NCI-H1105 treated with DMSO at 0.1 percent for 48 hours (cell line): ENCODE measurements around the gene GP2.

ENCODE experiments used
- DNase-seq: peaks from one replicate; lab custom pipeline; 2025; lab: John Stamatoyannopoulos, UW

The GP2 gene

GRCh38 chr16:20327444-20328041, at the start of gene GP2:
TSS of gene GP2 (minus strand) at chr16:20327513. CDS start at chr16:20326431, 1,082 bp downstream.
- DNase-seq = no peak

GRCh38 chr16:20372701-20373100, 45.4 kb upstream of the GP2 start:
- DNase-seq = no peak

GRCh38 chr16:20369452-20370054, 42.2 kb upstream of the GP2 start:
- DNase-seq = no peak

GRCh38 chr16:20364051-20364450, 36.7 kb upstream of the GP2 start:
- DNase-seq = no peak

- no peak for DNase-seq
Observed at GRCh38 chr16:20363191-20363590, 35.9 kb upstream of the GP2 start.

- DNase-seq = no peak
Observed at GRCh38 chr16:20359997-20360396, 32.7 kb upstream of the GP2 start.

- DNase-seq = no peak
Observed at GRCh38 chr16:20355114-20355782, 27.9 kb upstream of the GP2 start.

- DNase-seq = no peak
Observed at GRCh38 chr16:20353379-20353778, 26.1 kb upstream of the GP2 start.

- DNase-seq = no peak
Observed at GRCh38 chr16:20352615-20353014, 25.3 kb upstream of the GP2 start, which contains the start of gene UMOD. TSS of gene UMOD (minus strand) at chr16:20352715. CDS start at chr16:20350737, 1,978 bp downstream.

GRCh38 chr16:20349615-20350014, 22.3 kb upstream of the GP2 start:
- no peak for DNase-seq

GRCh38 chr16:20348365-20349185, 21.3 kb upstream of the GP2 start:
- DNase-seq = no peak

- DNase-seq = no peak
Observed at GRCh38 chr16:20347666-20348364, 20.5 kb upstream of the GP2 start.

GRCh38 chr16:20344611-20345010, 17.3 kb upstream of the GP2 start:
- DNase-seq = no peak

- no peak for DNase-seq
Observed at GRCh38 chr16:20339744-20340143, 12.4 kb upstream of the GP2 start.

GRCh38 chr16:20336955-20337354, 9.6 kb upstream of the GP2 start:
- DNase-seq = no peak

GRCh38 chr16:20334396-20334795, 7.1 kb upstream of the GP2 start:
- no peak for DNase-seq

- DNase-seq = no peak
Observed at GRCh38 chr16:20333120-20333519, 5.8 kb upstream of the GP2 start.

- no peak for DNase-seq
Observed at GRCh38 chr16:20332411-20332810, 5.1 kb upstream of the GP2 start.

- no peak for DNase-seq
Observed at GRCh38 chr16:20331635-20332034, 4.3 kb upstream of the GP2 start.

GRCh38 chr16:20329392-20330138, 2.3 kb upstream of the GP2 start:
- no peak for DNase-seq

- DNase-seq = no peak
Observed at GRCh38 chr16:20326321-20326720, 992 bp downstream of the GP2 start.
